ENCODE measurements around the gene HSPA4L. TPM values are rescaled to one million over a fixed set of nuclear protein-coding genes. Genes with fewer than 3 reads are reported as not detected.

The HSPA4L gene
- total RNA-seq, 4 donors from 2014 or later: 1.5 to 3.8 (median 2.8) TPM

- H3K9me3 ChIP-seq: no peaks in the 10 kb centered on the region
- no peak for DNase-seq
- 83 to 91% methylated on average over 1 of the region's 1 CpG for WGBS, 2 donors (ENCODE audit: low coverage in 1 of 2)
- H3K4me3 ChIP-seq: no peak overlapping the region
- H3K36me3 ChIP-seq: no peaks in the 10 kb centered on the region
- in situ Hi-C loops (cut with MboI; ENCODE audit: low pct_ligation_motif_present in 1 of 4, low pct_unique_long_range_greater_than_20kb in 1 of 4, low sequenced_read_pairs in 3 of 4): loop anchor here in 1 of 4 donors (25.0 kb wide), 1 partner anchor 129 kb away; no protein-coding TSS in a partner anchor
- TF ChIP-seq, protein P1, sequence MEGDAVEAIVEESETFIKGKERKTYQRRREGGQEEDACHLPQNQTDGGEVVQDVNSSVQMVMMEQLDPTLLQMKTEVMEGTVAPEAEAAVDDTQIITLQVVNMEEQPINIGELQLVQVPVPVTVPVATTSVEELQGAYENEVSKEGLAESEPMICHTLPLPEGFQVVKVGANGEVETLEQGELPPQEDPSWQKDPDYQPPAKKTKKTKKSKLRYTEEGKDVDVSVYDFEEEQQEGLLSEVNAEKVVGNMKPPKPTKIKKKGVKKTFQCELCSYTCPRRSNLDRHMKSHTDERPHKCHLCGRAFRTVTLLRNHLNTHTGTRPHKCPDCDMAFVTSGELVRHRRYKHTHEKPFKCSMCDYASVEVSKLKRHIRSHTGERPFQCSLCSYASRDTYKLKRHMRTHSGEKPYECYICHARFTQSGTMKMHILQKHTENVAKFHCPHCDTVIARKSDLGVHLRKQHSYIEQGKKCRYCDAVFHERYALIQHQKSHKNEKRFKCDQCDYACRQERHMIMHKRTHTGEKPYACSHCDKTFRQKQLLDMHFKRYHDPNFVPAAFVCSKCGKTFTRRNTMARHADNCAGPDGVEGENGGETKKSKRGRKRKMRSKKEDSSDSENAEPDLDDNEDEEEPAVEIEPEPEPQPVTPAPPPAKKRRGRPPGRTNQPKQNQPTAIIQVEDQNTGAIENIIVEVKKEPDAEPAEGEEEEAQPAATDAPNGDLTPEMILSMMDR (IDR thresholded peaks at IDR 0.05): no peak
- TF ChIP-seq POLR2AphosphoS5 (IDR thresholded peaks at IDR 0.05) (no peak), EP300 (IDR thresholded peaks at IDR 0.05; ENCODE audit: low read depth) (no peak), POLR2A (IDR thresholded peaks at IDR 0.05) (no peak)
- H3K27me3 ChIP-seq: no peaks in the 10 kb centered on the region
- intact Hi-C loops (cut with DNase I; ENCODE audit: low total_unique reads): no loop called here
- no peaks in the 10 kb centered on the region for H3K4me1 ChIP-seq
- no peak overlapping the region for H3K27ac ChIP-seq
These were observed 40.9 kb upstream of the HSPA4L start for GRCh38 chr4:127741247-127741646.

GRCh38 chr4:127747883-127748282 lies 34.2 kb upstream of the HSPA4L start:
- DNase-seq: no peak
- H3K27me3 ChIP-seq: no peaks in the 10 kb centered on the region
- WGBS, 2 donors (ENCODE audit: low coverage in 1 of 2): 75 to 83% methylated on average over 4 of the region's 4 CpGs
- H3K4me3 ChIP-seq: no peak overlapping the region
- no peak for TF ChIP-seq POLR2A (IDR thresholded peaks at IDR 0.05)
- no peak for TF ChIP-seq POLR2AphosphoS5 (IDR thresholded peaks at IDR 0.05)
- TF ChIP-seq, protein P1 (IDR thresholded peaks at IDR 0.05): no peak
- no peak for TF ChIP-seq EP300 (IDR thresholded peaks at IDR 0.05; ENCODE audit: low read depth)
- H3K9me3 ChIP-seq: peaks cover 0 to 8% of the 10 kb centered on the region in 2 donors
- no peak overlapping the region for H3K27ac ChIP-seq
- no peaks in the 10 kb centered on the region for H3K4me1 ChIP-seq
- in situ Hi-C loops (cut with MboI; ENCODE audit: low pct_ligation_motif_present in 1 of 4, low pct_unique_long_range_greater_than_20kb in 1 of 4, low sequenced_read_pairs in 3 of 4) (loop anchor here in 1 of 4 donors (25.0 kb wide), 1 partner anchor 136 kb away; no protein-coding TSS in a partner anchor), intact Hi-C loops (cut with DNase I; ENCODE audit: low total_unique reads) (no loop called here)
- H3K36me3 ChIP-seq: no peaks in the 10 kb centered on the region

DNA sequence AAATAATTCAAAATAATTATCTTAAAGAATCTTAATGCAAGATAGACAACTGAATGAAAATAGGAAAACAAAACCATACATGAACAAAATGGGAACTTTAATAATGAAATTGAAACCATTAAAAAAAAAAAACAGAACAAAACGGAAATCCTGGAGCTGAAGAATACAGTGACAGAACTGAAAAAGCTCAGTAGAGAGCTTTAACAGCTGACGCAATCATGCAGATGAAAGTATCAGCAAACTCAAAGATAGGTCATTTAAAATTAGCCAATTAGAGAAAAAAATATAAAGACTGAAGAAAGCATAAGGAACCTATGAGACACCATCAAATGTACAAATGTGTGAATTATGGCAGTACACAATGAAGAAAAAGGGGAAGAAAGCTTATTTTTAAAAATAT lies 33.2 kb upstream of the HSPA4L start:
- no peak overlapping the region for H3K27ac ChIP-seq
- in situ Hi-C loops (cut with MboI; ENCODE audit: low pct_ligation_motif_present in 1 of 4, low pct_unique_long_range_greater_than_20kb in 1 of 4, low sequenced_read_pairs in 3 of 4): loop anchor here in 1 of 4 donors (25.0 kb wide), 1 partner anchor 137 kb away; no protein-coding TSS in a partner anchor
- peaks cover 0 to 8% of the 10 kb centered on the region in 2 donors for H3K9me3 ChIP-seq

GRCh38 chr4:127756906-127757305 lies 25.2 kb upstream of the HSPA4L start:
- Histone ChIP-seq H3K27me3 (no peaks in the 10 kb centered on the region), H3K4me3 (no peak overlapping the region), H3K4me1 (no peaks in the 10 kb centered on the region), H3K36me3 (no peaks in the 10 kb centered on the region), H3K9me3 (no peaks in the 10 kb centered on the region), H3K27ac (no peak overlapping the region)
- in situ Hi-C loops (cut with MboI; ENCODE audit: low pct_ligation_motif_present in 1 of 4, low pct_unique_long_range_greater_than_20kb in 1 of 4, low sequenced_read_pairs in 3 of 4): no loop called here
- no peak for TF ChIP-seq POLR2A (IDR thresholded peaks at IDR 0.05)
- TF ChIP-seq POLR2AphosphoS5 (IDR thresholded peaks at IDR 0.05): no peak
- TF ChIP-seq EP300 (IDR thresholded peaks at IDR 0.05; ENCODE audit: low read depth): no peak
- TF ChIP-seq, protein P1 (IDR thresholded peaks at IDR 0.05): no peak
- intact Hi-C loops (cut with DNase I; ENCODE audit: low total_unique reads): no loop called here
- DNase-seq: no peak
- 65 to 88% methylated on average over 1 to 2 of the region's 2 CpGs for WGBS, 2 donors (ENCODE audit: low coverage in 1 of 2)

More for the DNA sequence above, 33.2 kb upstream of the HSPA4L start:
- H3K4me1 ChIP-seq: no peaks in the 10 kb centered on the region
- TF ChIP-seq POLR2AphosphoS5 (IDR thresholded peaks at IDR 0.05): no peak
- TF ChIP-seq POLR2A (IDR thresholded peaks at IDR 0.05): no peak
- TF ChIP-seq EP300 (IDR thresholded peaks at IDR 0.05; ENCODE audit: low read depth): no peak
- TF ChIP-seq, protein P1 (IDR thresholded peaks at IDR 0.05): no peak
- no peaks in the 10 kb centered on the region for H3K36me3 ChIP-seq
- 72 to 84% methylated on average over 2 of the region's 2 CpGs for WGBS, 2 donors (ENCODE audit: low coverage in 1 of 2)
- intact Hi-C loops (cut with DNase I; ENCODE audit: low total_unique reads): no loop called here
- no peak for DNase-seq
- H3K4me3 ChIP-seq: no peak overlapping the region
- no peaks in the 10 kb centered on the region for H3K27me3 ChIP-seq
